Thoracic aorta (tissue), 2 donors: ENCODE results near the gene HDGFL3. TPM values are rescaled to one million over a fixed set of nuclear protein-coding genes. Genes with fewer than 3 reads are reported as not detected.

Experiments used
- ATAC-seq: fragments of 150-250 bp; one replicate; pipeline ENCODE4 v1.8.0; 2017; ENCODE audit warnings: low read depth; ENCODE audit not compliant: insufficient number of reproducible peaks, low FRiP score
- DNase-seq: peaks from one replicate; pipeline ENCODE4 v3.0.0-alpha.2; 2020; ENCODE audit warnings: low spot score
- H3K27ac ChIP-seq, 2 donors: fragments of 200-600 bp; sonication (generic); 1 replicate in 1 of 2; 2 replicates in 1 of 2; pipeline ENCODE4 v1.5.1; 2016; ENCODE audit warnings: mild to moderate bottlenecking in 2 of 2, moderate library complexity in 2 of 2
- H3K27me3 ChIP-seq: fragments of 200-600 bp; sonication (generic); replicated peaks from 2 replicates; pipeline ENCODE4 v1.6.0; 2016; ENCODE audit warnings: mild to moderate bottlenecking; ENCODE audit not compliant: insufficient read depth
- H3K36me3 ChIP-seq: fragments of 200-600 bp; sonication (generic); one replicate; pipeline ENCODE4 v1.5.1; 2016
- H3K4me1 ChIP-seq, 2 donors: fragments of 200-600 bp; sonication (generic); 1 replicate in 1 of 2; 2 replicates in 1 of 2; pipeline versions ENCODE4 v1.5.1 to v1.6.0; 2016; ENCODE audit warnings: low read depth in 2 of 2, mild to moderate bottlenecking in 1 of 2; ENCODE audit not compliant: control insufficient read depth in 1 of 2
- H3K4me3 ChIP-seq: fragments of 200-600 bp; sonication (generic); 2 replicates; pipeline ENCODE4 v1.5.1; 2016; ENCODE audit warnings: mild to moderate bottlenecking
- H3K9me3 ChIP-seq: fragments of 200-600 bp; sonication (generic); 2 replicates; pipeline ENCODE4 v1.5.1; 2016
- CTCF ChIP-seq: fragments of 200-600 bp; sonication (generic); IDR thresholded peaks from one replicate; pipeline ENCODE4 v1.5.1; 2019; ENCODE audit warnings: antibody characterized with exemption
- total RNA-seq, 2 donors: library from RNA; depleted of rRNA; stranded (reverse); fragments of >200 nt; gene quantifications; one replicate each; pipeline versions ENCODE4 v1.1.0 to v1.2.3, GENCODE V29; 2016

Gene HDGFL3
- total RNA-seq, 2 donors from 2014 or later: 19.6 to 118 TPM

DNA sequence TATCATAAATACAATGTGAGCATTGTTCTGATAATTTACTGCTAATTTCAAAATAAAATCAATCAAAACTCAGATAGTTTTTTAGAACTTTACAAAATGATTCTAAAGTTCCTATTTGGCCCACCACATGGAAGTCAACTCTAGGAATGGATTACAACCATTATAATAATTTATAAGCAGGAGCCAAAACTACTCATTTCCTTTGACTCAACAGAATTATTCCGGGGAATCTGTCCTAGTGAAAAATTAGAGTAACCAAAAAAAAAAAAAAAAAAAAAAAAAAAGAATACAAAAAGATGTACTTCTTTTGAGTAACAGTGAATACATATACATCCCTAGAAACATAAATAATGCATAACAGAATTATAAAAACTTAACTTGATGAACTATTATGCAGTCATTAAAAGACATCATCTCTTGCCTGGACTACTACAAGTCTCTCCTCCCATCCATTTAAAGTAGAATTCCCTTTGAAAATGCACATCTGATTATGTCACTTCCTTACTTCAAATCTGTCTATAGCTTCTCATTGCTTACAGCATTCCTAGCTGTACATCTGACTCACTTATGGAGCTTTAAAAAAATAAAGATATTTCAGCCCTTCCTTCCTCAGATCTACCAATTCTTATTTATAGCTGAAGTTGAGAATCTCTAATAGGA is 43.4 kb downstream of the HDGFL3 start:
- H3K9me3 ChIP-seq: peaks cover 11% of the 10 kb centered on the region
- H3K27me3 ChIP-seq: no peaks in the 10 kb centered on the region
- no peak for ATAC-seq
- no peak overlapping the region for H3K27ac ChIP-seq
- H3K36me3 ChIP-seq: no peaks in the 10 kb centered on the region
- no peak for TF ChIP-seq CTCF
- H3K4me1 ChIP-seq: no peaks in the 10 kb centered on the region
- no peak for DNase-seq
- no peak overlapping the region for H3K4me3 ChIP-seq

- ATAC-seq: no peak
- no peak overlapping the region for H3K4me3 ChIP-seq
- H3K4me1 ChIP-seq: no peaks in the 10 kb centered on the region
- H3K36me3 ChIP-seq: no peaks in the 10 kb centered on the region
- H3K9me3 ChIP-seq: peaks cover 11% of the 10 kb centered on the region
- H3K27me3 ChIP-seq: no peaks in the 10 kb centered on the region
- no peak for DNase-seq
- H3K27ac ChIP-seq: no peak overlapping the region
- no peak for TF ChIP-seq CTCF
Observed at GRCh38 chr15:83163032-83163431, 44.6 kb downstream of the HDGFL3 start.

- H3K4me1 ChIP-seq: no peaks in the 10 kb centered on the region
- no peak overlapping the region for H3K27ac ChIP-seq
- ATAC-seq (no peak), DNase-seq (no peak)
- peaks cover 5% of the 10 kb centered on the region for H3K36me3 ChIP-seq
- H3K9me3 ChIP-seq: no peaks in the 10 kb centered on the region
- no peak for TF ChIP-seq CTCF
- H3K27me3 ChIP-seq: no peaks in the 10 kb centered on the region
- no peak overlapping the region for H3K4me3 ChIP-seq
Observed at GRCh38 chr15:83160741-83161140, 46.9 kb downstream of the HDGFL3 start.

DNA sequence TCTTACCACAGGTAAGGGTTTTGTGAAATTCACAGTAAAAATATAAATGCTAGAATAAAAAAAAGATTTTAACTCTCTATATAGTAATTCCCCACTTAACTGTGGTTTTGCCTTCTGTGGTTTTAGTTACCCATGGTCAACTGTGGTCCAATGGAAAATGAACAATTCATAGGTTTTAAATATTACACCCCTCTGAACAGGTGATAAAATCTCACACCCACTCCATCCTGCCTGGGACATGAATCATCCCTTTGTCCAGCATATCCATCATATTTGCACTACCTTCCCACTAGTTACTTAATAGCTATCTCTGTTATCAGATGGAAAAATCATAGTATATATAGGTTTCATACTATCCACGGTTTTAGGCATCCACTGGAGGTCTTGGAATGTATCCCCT is 49.2 kb downstream of the HDGFL3 start:
- ATAC-seq (no peak), DNase-seq (no peak)
- no peaks in the 10 kb centered on the region for H3K9me3 ChIP-seq
- H3K27me3 ChIP-seq: no peaks in the 10 kb centered on the region
- TF ChIP-seq CTCF: no peak
- H3K4me3 ChIP-seq: no peak overlapping the region
- H3K4me1 ChIP-seq: no peaks in the 10 kb centered on the region
- no peak overlapping the region for H3K27ac ChIP-seq
- peaks cover 5% of the 10 kb centered on the region for H3K36me3 ChIP-seq

- DNase-seq (no peak), ATAC-seq (no peak)
- H3K36me3 ChIP-seq: peaks cover 9% of the 10 kb centered on the region
Observed at GRCh38 chr15:83155942-83156341, 51.7 kb downstream of the HDGFL3 start.

More at GRCh38 chr15:83155942-83156341, 51.7 kb downstream of the HDGFL3 start:
- Histone ChIP-seq H3K4me1 (no peaks in the 10 kb centered on the region), H3K4me3 (no peak overlapping the region), H3K9me3 (no peaks in the 10 kb centered on the region), H3K27me3 (no peaks in the 10 kb centered on the region), H3K27ac (no peak overlapping the region)
- no peak for TF ChIP-seq CTCF
